Measurements from ENCODE around the gene ATG10. TPM values are rescaled to one million over a fixed set of nuclear protein-coding genes. Genes with fewer than 3 reads are reported as not detected.

The ATG10 gene
- total and polyA plus RNA-seq, 2 experiments from 2014 or later, result 12.5 to 17.7 TPM

GRCh38 chr5:81994679-81995078 is 22.9 kb downstream of the ATG10 start (continued):
- TF ChIP-seq ZNF462 (CRISPR knock-in tag; IDR thresholded peaks at IDR 0.05), result no peak

DNA sequence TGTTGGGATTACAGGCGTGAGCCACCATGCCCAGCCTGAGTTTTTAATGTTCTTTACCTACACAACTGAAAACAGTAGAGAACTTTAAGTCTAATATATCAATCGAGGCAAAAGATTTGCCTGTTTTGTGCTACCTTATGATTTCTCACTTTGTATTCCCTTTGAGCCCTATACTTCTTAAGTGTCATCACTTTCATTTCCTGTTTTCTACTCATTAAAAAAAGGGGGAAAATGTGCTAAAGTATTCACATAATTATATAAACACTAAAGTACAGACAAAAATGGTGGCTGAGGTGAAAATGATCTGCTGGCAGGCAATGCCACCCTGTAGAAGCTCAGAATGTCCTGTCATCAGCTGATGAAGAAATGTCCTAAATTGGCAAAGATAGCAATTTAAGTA is 23.6 kb downstream of the ATG10 start:
- Histone ChIP-seq H3K27me3 (ENCODE audit: insufficient read depth) (no peaks in the 10 kb centered on the region), H3K4me3 (no peak overlapping the region), H3K4me1 (ENCODE audit: insufficient read depth) (no peaks in the 10 kb centered on the region), H2AFZ (no peak overlapping the region), H3K36me3 (ENCODE audit: insufficient read depth) (no peaks in the 10 kb centered on the region), H3K9me2 (ENCODE audit: insufficient read depth) (no peaks in the 10 kb centered on the region), H3K79me2 (replicated peaks; ENCODE audit: insufficient read depth) (peaks cover 4% of the 10 kb centered on the region; the same call in 1 of the 2 replicates), H3K4me2 (no peak overlapping the region), H4K20me1 (replicated peaks; ENCODE audit: insufficient read depth) (no peaks in the 10 kb centered on the region), H3K27ac (ENCODE audit: low read depth) (no peak overlapping the region), H3F3A (replicated peaks; ENCODE audit: low read depth) (no peaks in the 10 kb centered on the region)
- Mint-ChIP-seq H3K4me1 (no peaks in the 10 kb centered on the region), H3K9me3 (no peaks in the 10 kb centered on the region), H3K27me3 (ENCODE audit: insufficient read depth, low read depth, poor library complexity) (no peaks in the 10 kb centered on the region), H3K27ac (no peak overlapping the region), H3K4me3 (no peak overlapping the region), H3K36me3 (ENCODE audit: low read depth) (peaks cover 44% of the 10 kb centered on the region)
- ATAC-seq (no peak), DNase-seq (ENCODE audit: low spot score) (no peak)
- TF ChIP-seq ZNF114 (CRISPR knock-in tag; IDR thresholded peaks at IDR 0.05), result no peak

DNA sequence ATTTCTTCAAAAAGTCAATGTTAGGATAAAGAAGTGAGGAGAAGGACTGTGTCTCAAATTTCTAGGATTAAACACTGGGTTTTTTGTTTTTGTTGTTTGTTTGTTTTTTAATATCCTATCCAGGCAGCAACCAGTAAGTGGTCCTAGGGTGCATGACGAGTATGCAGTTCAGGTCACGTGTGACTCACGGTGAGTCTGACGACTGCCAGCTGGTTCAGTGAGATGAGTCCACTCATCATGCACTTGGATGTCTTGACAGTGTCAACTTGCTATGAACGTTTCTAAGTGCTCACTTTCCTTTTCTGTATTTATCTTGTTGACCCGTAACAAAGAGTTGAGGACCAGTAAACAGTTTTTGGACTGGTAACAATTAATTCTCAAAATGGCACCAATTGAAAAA is 32.7 kb downstream of the ATG10 start:
- no peak overlapping the region for H3K4me3 ChIP-seq
- H3F3A ChIP-seq (replicated peaks; ENCODE audit: low read depth), result no peaks in the 10 kb centered on the region
- no peak overlapping the region for H3K4me2 ChIP-seq
- no peaks in the 10 kb centered on the region for H3K36me3 ChIP-seq (ENCODE audit: insufficient read depth)
- no peaks in the 10 kb centered on the region for H3K4me1 ChIP-seq (ENCODE audit: insufficient read depth)
- H2AFZ ChIP-seq, result no peak overlapping the region
- H3K27ac ChIP-seq (ENCODE audit: low read depth), result no peak overlapping the region
- no peaks in the 10 kb centered on the region for H3K79me2 ChIP-seq (replicated peaks; ENCODE audit: insufficient read depth)
- Mint-ChIP-seq H3K4me1 (no peaks in the 10 kb centered on the region), H3K27me3 (ENCODE audit: insufficient read depth, low read depth, poor library complexity) (no peaks in the 10 kb centered on the region), H3K36me3 (ENCODE audit: low read depth) (peaks cover 11% of the 10 kb centered on the region), H3K27ac (no peak overlapping the region), H3K9me3 (no peaks in the 10 kb centered on the region), H3K4me3 (no peak overlapping the region)
- no peaks in the 10 kb centered on the region for H3K27me3 ChIP-seq (ENCODE audit: insufficient read depth)
- ATAC-seq, result no peak
- H3K9me2 ChIP-seq (ENCODE audit: insufficient read depth), result no peaks in the 10 kb centered on the region
- no peaks in the 10 kb centered on the region for H4K20me1 ChIP-seq (replicated peaks; ENCODE audit: insufficient read depth)
- no peak for DNase-seq (ENCODE audit: low spot score)
- TF ChIP-seq EZH2phosphoT487 (IDR thresholded peaks at IDR 0.05; ENCODE audit: unreplicated experiment) (no peak), ZNF331 (CRISPR knock-in tag; IDR thresholded peaks at IDR 0.05; ENCODE audit: low read depth) (no peak), CTCF (conservative IDR thresholded peaks at IDR 0.05; ENCODE audit: low read depth in 2 of 2) (no peak), STAT1 (IDR thresholded peaks at IDR 0.05; ENCODE audit: unreplicated experiment) (no peak), POLR2AphosphoS5 (IDR thresholded peaks at IDR 0.05; ENCODE audit: low read depth) (no peak), JUNB (IDR thresholded peaks at IDR 0.05; ENCODE audit: unreplicated experiment) (no peak), CREB1 (CRISPR knock-in tag; IDR thresholded peaks at IDR 0.05; ENCODE audit: low read depth) (no peak), ZNF114 (CRISPR knock-in tag; IDR thresholded peaks at IDR 0.05) (no peak)
- TF ChIP-seq, protein P1, sequence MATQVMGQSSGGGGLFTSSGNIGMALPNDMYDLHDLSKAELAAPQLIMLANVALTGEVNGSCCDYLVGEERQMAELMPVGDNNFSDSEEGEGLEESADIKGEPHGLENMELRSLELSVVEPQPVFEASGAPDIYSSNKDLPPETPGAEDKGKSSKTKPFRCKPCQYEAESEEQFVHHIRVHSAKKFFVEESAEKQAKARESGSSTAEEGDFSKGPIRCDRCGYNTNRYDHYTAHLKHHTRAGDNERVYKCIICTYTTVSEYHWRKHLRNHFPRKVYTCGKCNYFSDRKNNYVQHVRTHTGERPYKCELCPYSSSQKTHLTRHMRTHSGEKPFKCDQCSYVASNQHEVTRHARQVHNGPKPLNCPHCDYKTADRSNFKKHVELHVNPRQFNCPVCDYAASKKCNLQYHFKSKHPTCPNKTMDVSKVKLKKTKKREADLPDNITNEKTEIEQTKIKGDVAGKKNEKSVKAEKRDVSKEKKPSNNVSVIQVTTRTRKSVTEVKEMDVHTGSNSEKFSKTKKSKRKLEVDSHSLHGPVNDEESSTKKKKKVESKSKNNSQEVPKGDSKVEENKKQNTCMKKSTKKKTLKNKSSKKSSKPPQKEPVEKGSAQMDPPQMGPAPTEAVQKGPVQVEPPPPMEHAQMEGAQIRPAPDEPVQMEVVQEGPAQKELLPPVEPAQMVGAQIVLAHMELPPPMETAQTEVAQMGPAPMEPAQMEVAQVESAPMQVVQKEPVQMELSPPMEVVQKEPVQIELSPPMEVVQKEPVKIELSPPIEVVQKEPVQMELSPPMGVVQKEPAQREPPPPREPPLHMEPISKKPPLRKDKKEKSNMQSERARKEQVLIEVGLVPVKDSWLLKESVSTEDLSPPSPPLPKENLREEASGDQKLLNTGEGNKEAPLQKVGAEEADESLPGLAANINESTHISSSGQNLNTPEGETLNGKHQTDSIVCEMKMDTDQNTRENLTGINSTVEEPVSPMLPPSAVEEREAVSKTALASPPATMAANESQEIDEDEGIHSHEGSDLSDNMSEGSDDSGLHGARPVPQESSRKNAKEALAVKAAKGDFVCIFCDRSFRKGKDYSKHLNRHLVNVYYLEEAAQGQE (IDR thresholded peaks at IDR 0.05; ENCODE audit: unreplicated experiment), result no peak
